ENCODE results near the gene ZNF468. TPM values are rescaled to one million over a fixed set of nuclear protein-coding genes. Genes with fewer than 3 reads are reported as not detected.

Gene ZNF468
- total RNA-seq, 1 experiment from 2014 or later = 34.7 TPM

DNA sequence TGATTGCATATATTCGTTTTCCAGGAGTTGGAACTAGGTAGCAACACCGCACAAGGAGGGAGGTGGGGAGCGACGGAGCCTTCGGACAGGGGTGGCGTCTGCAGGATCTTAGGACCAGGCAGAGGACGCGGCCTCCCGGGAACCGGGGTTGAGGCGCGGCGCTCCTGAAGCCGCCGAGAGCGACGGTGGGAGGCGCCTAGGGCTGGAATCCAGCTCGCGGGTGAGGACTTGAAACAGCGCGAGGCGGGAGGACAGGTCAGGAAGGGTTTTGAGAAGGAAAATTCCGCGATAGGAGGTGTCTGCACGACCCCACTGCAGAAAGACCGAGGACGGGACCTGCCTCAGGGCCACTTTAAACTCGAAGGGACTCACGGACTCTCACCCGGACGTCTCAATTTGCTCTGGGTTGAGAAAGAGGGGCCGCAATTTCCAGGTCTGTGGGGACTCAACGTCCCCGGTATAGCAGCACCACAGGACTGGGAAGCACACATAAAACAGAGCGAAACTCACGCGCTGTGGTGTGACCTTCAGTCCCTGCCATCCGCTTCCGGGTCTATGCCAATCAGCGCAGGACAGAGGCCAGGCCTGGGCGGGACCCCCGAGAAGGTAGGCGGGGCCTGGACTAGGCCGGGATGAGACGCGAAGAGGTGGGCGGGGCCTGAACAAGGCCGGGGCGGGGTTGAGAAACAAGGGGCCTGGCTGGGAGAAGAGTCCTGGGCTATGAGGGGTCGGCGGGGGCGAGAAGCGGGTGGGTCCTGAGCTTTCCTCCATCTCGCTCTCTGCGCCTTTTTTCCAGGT is 39.9 kb upstream of the ZNF468 start, which contains the start of gene ZNF320:
TSS of gene ZNF320 (minus strand) at position 498 of the 798 bp plus-strand sequence. CDS start 7,380 bp downstream, outside the sequence.
- H4K20me1 ChIP-seq (ENCODE audit: control insufficient read depth, insufficient read depth, insufficient read length) = no peaks in the 10 kb centered on the region
- H3K4me1 ChIP-seq (ENCODE audit: insufficient read depth, low read length) = peaks cover 2% of the 10 kb centered on the region; the same call in 1 of the 2 replicates
- no peak within 1 kb of the TSS for H3K4ac ChIP-seq (ENCODE audit: low read depth, low read length)
- peak; percentile 98 for DNase-seq
- H3K79me1 ChIP-seq (ENCODE audit: insufficient read depth, low read depth, low read length, poor library complexity, severe bottlenecking) = peaks cover 3% of the 10 kb centered on the region
- H2BK12ac ChIP-seq (ENCODE audit: insufficient read length, low read depth, low read length) = no peak within 1 kb of the TSS
- no peak within 1 kb of the TSS for H2AFZ ChIP-seq (ENCODE audit: low read length)
- Mint-ChIP-seq H3K36me3 (ENCODE audit: insufficient read depth in 1 of 3, low read depth in 3 of 3) (peaks cover 20 to 33% (median 30%) of the 10 kb centered on the region in 3 experiments), H3K4me1 (peaks cover 22 to 23% of the 10 kb centered on the region in 2 experiments), H3K9me3 (no peaks in the 10 kb centered on the region), H3K27ac (peak within 1 kb of the TSS; percentile 97 to 99 (median 98)), H3K4me3 (peak within 1 kb of the TSS; percentile 94 to 95), H3K27me3 (ENCODE audit: low read depth) (no peaks in the 10 kb centered on the region)
- peak within 1 kb of the TSS; percentile 84 for H3K9ac ChIP-seq (ENCODE audit: extremely low read depth, insufficient read length, low read length)
- no peak within 1 kb of the TSS for H3K23ac ChIP-seq (ENCODE audit: insufficient read length, low read depth, low read length)
- no peak within 1 kb of the TSS for H4K8ac ChIP-seq (replicated peaks; ENCODE audit: insufficient read length, low read depth, low read length)
- no peak within 1 kb of the TSS for H4K91ac ChIP-seq (ENCODE audit: insufficient read length, low read depth, low read length)
- peaks cover 7% of the 10 kb centered on the region; the same call in 1 of the 2 replicates for H3K79me2 ChIP-seq (ENCODE audit: insufficient read depth, low read length)
- no peak within 1 kb of the TSS for H3K56ac ChIP-seq (ENCODE audit: insufficient read length, low read depth, low read length)
- H3K9me3 ChIP-seq (ENCODE audit: control insufficient read depth, low read depth, low read length) = no peaks in the 10 kb centered on the region
- H3K23me2 ChIP-seq (ENCODE audit: insufficient read length, low read depth, low read length, poor library complexity, severe bottlenecking) = peaks cover 5% of the 10 kb centered on the region
- H2BK20ac ChIP-seq (ENCODE audit: low read depth, low read length, poor library complexity, severe bottlenecking) = no peak within 1 kb of the TSS
- H2BK5ac ChIP-seq (ENCODE audit: insufficient read length, low read length) = no peak within 1 kb of the TSS
- WGBS (ENCODE audit: extremely low coverage, insufficient read length, low lambda C conversion rate) = no CpG with 5 or more reads among the region's 56 CpGs
- no peak within 1 kb of the TSS for H3T11ph ChIP-seq (ENCODE audit: low read length)
- no peak within 1 kb of the TSS for H2AK5ac ChIP-seq (ENCODE audit: insufficient read length, low read length)
- H3K14ac ChIP-seq (ENCODE audit: insufficient read depth, low read length) = peak within 1 kb of the TSS; percentile 87
- H3K27me3 ChIP-seq (ENCODE audit: insufficient read depth, low read length) = no peaks in the 10 kb centered on the region
- H3K27ac ChIP-seq (ENCODE audit: insufficient read length, low read depth, low read length) = peak within 1 kb of the TSS; percentile 46
- no peak for TF ChIP-seq CTCF (conservative IDR thresholded peaks at IDR 0.05)
- peak within 1 kb of the TSS; percentile 53 for H3K4me2 ChIP-seq (ENCODE audit: insufficient read depth, insufficient read length, low read length)
- no peak within 1 kb of the TSS for H2BK15ac ChIP-seq (ENCODE audit: low read depth, low read length)
- no peak within 1 kb of the TSS for H2BK120ac ChIP-seq (ENCODE audit: low read depth, low read length, poor library complexity, severe bottlenecking)
- no peak within 1 kb of the TSS for H4K5ac ChIP-seq (ENCODE audit: insufficient read length, low read depth, low read length)
- H3K18ac ChIP-seq (ENCODE audit: insufficient read length, low read depth, low read length) = peak within 1 kb of the TSS; percentile 10
